Right lobe of liver (tissue), 6 donors: ENCODE results near the gene TNFAIP8L1. TPM values are rescaled to one million over a fixed set of nuclear protein-coding genes. Genes with fewer than 3 reads are reported as not detected.

Experiments
- ATAC-seq, 4 donors: fragments of 200-7000 bp; cut with Tn5 transposase; one replicate each; pipeline ENCODE4 v1.9.1; 2020; ENCODE audit warnings: mild to moderate bottlenecking in 4 of 4, moderate library complexity in 4 of 4
- DNase-seq, 3 donors: peaks; one replicate each; pipeline ENCODE4 v3.0.0-alpha.2; 2020
- H3K27ac ChIP-seq, 3 donors: fragments of 200-600 bp; one replicate each; pipeline ENCODE4 v1.8.0; 2022
- H3K27me3 ChIP-seq, 2 donors: fragments of 200-600 bp; one replicate each; pipeline ENCODE4 v1.8.0; 2022
- H3K36me3 ChIP-seq, 4 donors: fragments of 200-600 bp; sonication (generic) in 1 of 4; one replicate each; pipeline versions ENCODE4 v1.5.1 to v1.8.0; 2017 to 2022; ENCODE audit warnings: control low read depth in 1 of 4
- H3K4me1 ChIP-seq, 4 donors: fragments of 200-600 bp; sonication (generic) in 1 of 4; one replicate each; pipeline versions ENCODE4 v1.5.1 to v1.8.0; 2017 to 2022; ENCODE audit warnings: control low read depth in 1 of 4
- H3K4me3 ChIP-seq, 3 donors: fragments of 200-600 bp; one replicate each; pipeline ENCODE4 v1.8.0; 2022
- H3K9me3 ChIP-seq, 4 donors: fragments of 200-600 bp; sonication (generic) in 1 of 4; one replicate each; pipeline versions ENCODE4 v1.5.1 to v1.8.0; 2017 to 2022; ENCODE audit warnings: control low read depth in 1 of 4
- POLR2A ChIP-seq: fragments of 450-650 bp; IDR thresholded peaks from one replicate; pipeline ENCODE4 v1.6.1; 2017; ENCODE audit warnings: antibody characterized with exemption, mild to moderate bottlenecking
- WGBS: methylation state at CpG from one replicate; pipeline ENCODE4 v1.1.6; 2018; ENCODE audit warnings: low coverage, low lambda C conversion rate; ENCODE audit not compliant: insufficient coverage; ENCODE audit errors: missing lambda C conversion rate; 5-methylcytosine and 5-hydroxymethylcytosine counted together
- intact Hi-C, 2 donors: fragments of 100-400 bp; cut with DNase I; formaldehyde crosslinking; loops; one replicate each; pipeline versions ENCODE4 v1.11.2 to v1.14.1; 2022
- total RNA-seq, 6 experiments: library from RNA; depleted of rRNA in 2 of 6; stranded (reverse); fragments of >200 nt in 2 of 6; fragmentation: NEBNext Ultra II Directional in 3 of 6; extraction: Animal tissue kit (Norgen Biotek cat#: 25700) in 3 of 6; gene quantifications; one replicate each; pipeline versions ENCODE4 v1.1.0 to v1.2.4, GENCODE V29; 2016 to 2023
- TF ChIP-seq, protein P1 (sequence below), 4 donors: fragments of 200-600 bp in 3 of 4; fragments of 450-650 bp in 1 of 4; IDR thresholded peaks; one replicate each; pipeline versions ENCODE4 v1.5.1 to v1.8.0; 2016 to 2022; ENCODE audit warnings: antibody characterized with exemption in 4 of 4, mild to moderate bottlenecking in 2 of 4
- donor health status: DM: no; HTN: yes; CAD: no.
- donor health status: DM: no; HTN: no; CAD: no.
- donor health status: DM: no; HTN: no; CAD: no.
- donor health status: DM: no; HTN: yes; CAD: no.
- donor health status: DM: no; HTN: yes; CAD: no.

Gene TNFAIP8L1
- total RNA-seq, 6 experiments from 2014 or later: 16.6 to 26.4 (median 22.8) TPM

DNA sequence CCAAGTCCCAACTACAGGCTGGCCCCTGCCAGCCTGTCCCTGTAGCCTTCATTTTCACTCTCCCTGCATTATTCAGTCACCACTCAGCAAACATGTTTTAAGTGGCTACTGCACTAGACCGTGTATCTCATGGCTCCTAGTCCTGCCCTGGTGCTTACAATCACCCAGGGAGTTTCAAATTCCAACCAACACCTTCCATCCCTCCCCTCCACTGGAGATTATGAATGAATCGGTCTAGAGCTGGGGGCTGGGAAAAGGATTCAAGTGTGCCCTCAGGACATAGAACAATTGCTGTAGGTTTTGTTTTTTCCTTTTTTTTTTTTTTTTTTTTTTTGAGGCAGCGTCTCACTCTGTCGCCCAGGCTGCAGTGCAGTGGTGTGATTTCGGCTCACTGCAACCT is 15.0 kb upstream of the TNFAIP8L1 start:
- H3K36me3 ChIP-seq: no peaks in the 10 kb centered on the region
- no peaks in the 10 kb centered on the region for H3K9me3 ChIP-seq
- no peaks in the 10 kb centered on the region for H3K27me3 ChIP-seq
- no peak overlapping the region for H3K27ac ChIP-seq
- no peak overlapping the region for H3K4me3 ChIP-seq
- DNase-seq: no peak
- TF ChIP-seq, protein P1, sequence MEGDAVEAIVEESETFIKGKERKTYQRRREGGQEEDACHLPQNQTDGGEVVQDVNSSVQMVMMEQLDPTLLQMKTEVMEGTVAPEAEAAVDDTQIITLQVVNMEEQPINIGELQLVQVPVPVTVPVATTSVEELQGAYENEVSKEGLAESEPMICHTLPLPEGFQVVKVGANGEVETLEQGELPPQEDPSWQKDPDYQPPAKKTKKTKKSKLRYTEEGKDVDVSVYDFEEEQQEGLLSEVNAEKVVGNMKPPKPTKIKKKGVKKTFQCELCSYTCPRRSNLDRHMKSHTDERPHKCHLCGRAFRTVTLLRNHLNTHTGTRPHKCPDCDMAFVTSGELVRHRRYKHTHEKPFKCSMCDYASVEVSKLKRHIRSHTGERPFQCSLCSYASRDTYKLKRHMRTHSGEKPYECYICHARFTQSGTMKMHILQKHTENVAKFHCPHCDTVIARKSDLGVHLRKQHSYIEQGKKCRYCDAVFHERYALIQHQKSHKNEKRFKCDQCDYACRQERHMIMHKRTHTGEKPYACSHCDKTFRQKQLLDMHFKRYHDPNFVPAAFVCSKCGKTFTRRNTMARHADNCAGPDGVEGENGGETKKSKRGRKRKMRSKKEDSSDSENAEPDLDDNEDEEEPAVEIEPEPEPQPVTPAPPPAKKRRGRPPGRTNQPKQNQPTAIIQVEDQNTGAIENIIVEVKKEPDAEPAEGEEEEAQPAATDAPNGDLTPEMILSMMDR (IDR thresholded peaks at IDR 0.05): no peak
- intact Hi-C loops: no loop called here
- 87% methylated on average over 5 of the region's 5 CpGs for WGBS
- ATAC-seq: no peak
- H3K4me1 ChIP-seq: no peaks in the 10 kb centered on the region

DNA sequence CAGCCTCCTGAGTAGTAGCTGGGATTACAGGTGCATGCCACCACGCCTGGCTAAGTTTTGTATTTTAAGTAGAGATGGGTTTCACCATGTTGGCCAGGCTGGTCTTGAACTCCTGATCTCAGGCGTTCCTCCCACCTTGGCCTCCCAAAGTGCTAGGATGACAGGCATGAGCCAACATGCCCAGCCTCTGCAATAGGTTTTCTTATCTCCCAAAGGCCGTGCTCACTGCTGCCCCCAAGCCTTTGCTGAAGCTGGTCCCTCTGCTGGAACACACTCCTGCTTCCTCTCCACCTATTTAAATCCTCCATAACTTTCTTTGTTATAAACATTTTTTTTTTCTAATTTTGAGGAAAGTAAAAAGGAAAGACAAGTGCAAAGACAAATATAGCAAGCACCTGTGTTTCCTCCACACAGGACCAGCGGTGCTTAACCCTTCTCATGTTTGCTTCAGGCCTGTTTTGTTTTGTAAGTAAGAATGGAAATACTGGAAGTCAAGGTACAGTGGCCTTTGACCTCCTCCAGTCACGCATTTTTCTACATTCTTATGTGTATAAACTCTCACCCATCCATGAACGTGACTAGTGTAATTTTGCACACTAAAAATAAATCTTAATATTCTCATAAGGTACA is 14.5 kb upstream of the TNFAIP8L1 start:
- no peaks in the 10 kb centered on the region for H3K36me3 ChIP-seq
- ATAC-seq (peak in 3 of 4 donors; percentile 44 to 71 (median 46)), DNase-seq (no peak)
- no peaks in the 10 kb centered on the region for H3K27me3 ChIP-seq
- H3K4me3 ChIP-seq: no peak overlapping the region
- WGBS: 36% methylated on average over 6 of the region's 6 CpGs
- intact Hi-C loops: no loop called here
- TF ChIP-seq, protein P1 (IDR thresholded peaks at IDR 0.05): peak in 3 of 4 donors; percentile 27 to 46 (median 40)
- TF ChIP-seq POLR2A: no peak
- H3K4me1 ChIP-seq: no peaks in the 10 kb centered on the region
- H3K27ac ChIP-seq: no peak overlapping the region
- H3K9me3 ChIP-seq: no peaks in the 10 kb centered on the region

DNA sequence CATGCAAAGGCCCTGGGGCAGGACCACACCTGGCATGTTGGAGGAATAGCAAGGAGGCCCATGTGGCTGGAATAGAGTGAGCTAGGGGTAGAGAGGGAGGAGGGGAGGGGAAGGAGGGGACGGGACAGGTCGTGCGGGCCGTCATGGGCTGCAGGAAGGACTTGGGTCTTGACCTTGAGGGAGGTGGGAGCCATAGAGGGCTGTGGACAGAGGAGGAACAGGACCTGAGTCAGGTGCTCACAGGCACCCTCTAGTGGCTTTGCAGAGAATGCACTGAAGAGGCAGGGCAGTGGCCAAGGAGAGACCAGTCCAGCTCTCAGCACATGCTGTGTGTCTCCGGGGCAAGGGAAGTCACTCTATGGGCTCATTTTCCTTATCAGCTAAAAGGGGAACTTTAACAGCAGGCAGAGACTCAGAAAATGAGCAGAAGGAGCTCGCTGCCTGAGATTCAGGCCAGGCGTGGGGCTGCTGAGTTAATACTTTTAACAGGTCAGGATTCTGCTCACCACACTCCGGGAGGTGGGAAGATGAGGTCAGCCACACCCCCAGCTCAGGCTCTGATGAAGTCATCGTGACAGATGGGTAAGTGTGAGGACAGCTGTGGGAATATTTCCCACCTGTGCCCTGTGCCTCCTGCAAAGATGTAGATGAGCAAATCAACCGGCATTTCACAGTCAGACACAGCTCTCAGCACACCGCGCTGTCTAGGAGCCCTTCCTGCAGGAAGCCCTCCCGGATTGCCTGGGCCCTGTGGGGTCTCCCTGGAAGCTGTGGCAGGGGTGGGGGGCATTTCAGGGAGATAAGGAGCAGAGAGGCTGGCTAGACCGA is 6.0 kb upstream of the TNFAIP8L1 start:
- no peak overlapping the region for H3K27ac ChIP-seq
- intact Hi-C loops: loop anchor here in 1 of 2 donors (5.0 kb wide), 1 partner anchor 56 kb away; no protein-coding TSS in a partner anchor
- WGBS: 30% methylated on average over 12 of the region's 14 CpGs
- TF ChIP-seq POLR2A: no peak
- TF ChIP-seq, protein P1 (IDR thresholded peaks at IDR 0.05): peak; percentile 75 to 83 (median 78)
- ATAC-seq (peak; percentile 82 to 93 (median 88)), DNase-seq (peak; percentile 61 to 74 (median 74))
- no peaks in the 10 kb centered on the region for H3K36me3 ChIP-seq
- H3K4me3 ChIP-seq: no peak overlapping the region
- no peaks in the 10 kb centered on the region for H3K27me3 ChIP-seq
- H3K4me1 ChIP-seq: peaks cover 0 to 8% (median under 1%) of the 10 kb centered on the region in 4 donors
- no peaks in the 10 kb centered on the region for H3K9me3 ChIP-seq

DNA sequence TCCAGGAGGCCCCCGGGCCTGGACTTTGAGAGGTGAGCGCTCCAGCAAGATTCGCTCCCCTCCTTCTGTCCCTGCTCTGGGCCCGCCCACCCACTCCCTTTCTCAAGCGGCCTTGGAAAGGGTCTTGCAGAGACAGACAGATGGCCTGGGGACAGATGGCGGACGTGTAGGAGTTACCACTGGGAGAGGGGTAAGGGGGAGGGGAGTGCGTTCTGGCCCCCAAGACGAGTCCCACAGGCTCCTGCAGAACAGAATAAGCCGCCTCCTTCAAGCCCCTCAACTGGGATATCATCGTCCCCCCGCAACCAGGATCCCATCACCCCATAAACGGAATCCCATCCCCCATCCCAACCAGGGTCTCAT is 3.6 kb upstream of the TNFAIP8L1 start:
- WGBS: 48% methylated on average over 2 of the region's 13 CpGs
- Histone ChIP-seq H3K4me1 (peaks cover 0 to 16% (median 3%) of the 10 kb centered on the region in 4 donors), H3K27me3 (no peaks in the 10 kb centered on the region), H3K9me3 (no peaks in the 10 kb centered on the region), H3K4me3 (peak overlapping the region; percentile 40 to 52 (median 43)), H3K36me3 (no peaks in the 10 kb centered on the region), H3K27ac (no peak overlapping the region)
- ATAC-seq (no peak), DNase-seq (no peak)
- TF ChIP-seq POLR2A: no peak
- TF ChIP-seq, protein P1 (IDR thresholded peaks at IDR 0.05): no peak
- intact Hi-C loops: loop anchor here in 1 of 2 donors (5.0 kb wide), 1 partner anchor 58 kb away; no protein-coding TSS in a partner anchor
